ENCODE results near the gene MICOS13.

DNA sequence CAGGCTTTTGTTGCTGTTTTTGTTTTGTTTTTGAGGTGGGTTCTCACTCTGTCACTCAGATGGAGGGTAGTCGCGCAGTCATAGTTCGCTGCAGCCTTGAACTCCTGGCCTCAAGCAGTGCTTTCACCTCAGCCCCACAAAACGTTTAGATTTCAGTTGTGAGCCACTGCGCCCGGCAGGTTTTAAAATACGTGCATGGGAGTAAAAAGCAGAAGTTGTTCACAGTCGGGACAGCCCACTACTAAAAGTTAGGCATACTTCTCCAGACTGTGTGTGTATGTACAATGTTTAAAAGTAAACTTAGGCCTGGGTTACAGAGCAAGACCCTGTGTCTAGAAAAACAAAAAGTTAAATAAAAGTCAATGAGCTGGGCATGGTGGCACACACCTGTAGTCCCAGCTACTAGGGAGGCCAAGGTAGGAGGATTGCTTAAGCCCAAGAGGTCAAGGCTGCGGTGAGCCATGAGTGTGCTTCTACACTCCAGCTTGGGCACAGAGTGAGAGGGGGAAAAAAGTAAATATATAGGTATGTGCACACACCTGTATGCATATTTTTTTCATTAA is 51.3 kb downstream of the MICOS13 start:
- TF ChIP-seq, protein P1, sequence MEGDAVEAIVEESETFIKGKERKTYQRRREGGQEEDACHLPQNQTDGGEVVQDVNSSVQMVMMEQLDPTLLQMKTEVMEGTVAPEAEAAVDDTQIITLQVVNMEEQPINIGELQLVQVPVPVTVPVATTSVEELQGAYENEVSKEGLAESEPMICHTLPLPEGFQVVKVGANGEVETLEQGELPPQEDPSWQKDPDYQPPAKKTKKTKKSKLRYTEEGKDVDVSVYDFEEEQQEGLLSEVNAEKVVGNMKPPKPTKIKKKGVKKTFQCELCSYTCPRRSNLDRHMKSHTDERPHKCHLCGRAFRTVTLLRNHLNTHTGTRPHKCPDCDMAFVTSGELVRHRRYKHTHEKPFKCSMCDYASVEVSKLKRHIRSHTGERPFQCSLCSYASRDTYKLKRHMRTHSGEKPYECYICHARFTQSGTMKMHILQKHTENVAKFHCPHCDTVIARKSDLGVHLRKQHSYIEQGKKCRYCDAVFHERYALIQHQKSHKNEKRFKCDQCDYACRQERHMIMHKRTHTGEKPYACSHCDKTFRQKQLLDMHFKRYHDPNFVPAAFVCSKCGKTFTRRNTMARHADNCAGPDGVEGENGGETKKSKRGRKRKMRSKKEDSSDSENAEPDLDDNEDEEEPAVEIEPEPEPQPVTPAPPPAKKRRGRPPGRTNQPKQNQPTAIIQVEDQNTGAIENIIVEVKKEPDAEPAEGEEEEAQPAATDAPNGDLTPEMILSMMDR (IDR thresholded peaks at IDR 0.05; ENCODE audit: low read length): no peak
- TF ChIP-seq EZH2 (optimal IDR thresholded peaks at IDR 0.05; ENCODE audit: low read depth, low read length): no peak
